Mammary epithelial cell (primary cell): ENCODE data around the gene WSB1.

ENCODE experiments used
- EZH2 ChIP-seq: IDR thresholded peaks from 2 replicates; pipeline ENCODE4 v1.6.1; 2012; ENCODE audit warnings: low read length, inconsistent platforms, borderline replicate concordance
- TF ChIP-seq, protein P1 (sequence below), 2 donors: IDR thresholded peaks in 1 of 2; conservative IDR thresholded peaks in 1 of 2; 2 replicates each; pipeline ENCODE4 v1.5.1; 2011 to 2012; ENCODE audit warnings: inconsistent platforms in 2 of 2, low read length in 2 of 2, mild to moderate bottlenecking in 2 of 2, control low read depth in 1 of 2, low read depth in 1 of 2; ENCODE audit not compliant: insufficient read depth in 1 of 2; ENCODE audit errors: extremely low read depth in 1 of 2

DNA sequence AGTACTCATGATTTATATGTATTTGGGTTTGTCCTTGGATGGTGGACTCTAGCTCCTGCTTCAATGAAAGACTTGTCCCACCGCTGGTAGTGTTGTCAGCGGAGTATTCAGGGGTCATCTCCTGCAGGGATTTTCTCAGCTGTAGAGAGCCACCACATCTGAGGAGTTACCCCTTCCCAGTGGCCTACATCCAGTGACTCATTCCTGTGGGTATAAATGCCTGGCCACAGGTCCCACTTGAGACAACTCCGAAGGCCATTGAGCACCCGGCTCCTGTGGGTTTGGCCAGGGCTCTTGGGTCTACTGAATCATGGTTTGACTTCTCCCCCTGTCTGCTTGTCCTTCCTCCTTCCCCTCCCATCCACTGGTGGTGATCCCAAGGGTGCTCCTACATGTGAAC, 34.6 kb upstream of the WSB1 start:
- TF ChIP-seq, protein P1, sequence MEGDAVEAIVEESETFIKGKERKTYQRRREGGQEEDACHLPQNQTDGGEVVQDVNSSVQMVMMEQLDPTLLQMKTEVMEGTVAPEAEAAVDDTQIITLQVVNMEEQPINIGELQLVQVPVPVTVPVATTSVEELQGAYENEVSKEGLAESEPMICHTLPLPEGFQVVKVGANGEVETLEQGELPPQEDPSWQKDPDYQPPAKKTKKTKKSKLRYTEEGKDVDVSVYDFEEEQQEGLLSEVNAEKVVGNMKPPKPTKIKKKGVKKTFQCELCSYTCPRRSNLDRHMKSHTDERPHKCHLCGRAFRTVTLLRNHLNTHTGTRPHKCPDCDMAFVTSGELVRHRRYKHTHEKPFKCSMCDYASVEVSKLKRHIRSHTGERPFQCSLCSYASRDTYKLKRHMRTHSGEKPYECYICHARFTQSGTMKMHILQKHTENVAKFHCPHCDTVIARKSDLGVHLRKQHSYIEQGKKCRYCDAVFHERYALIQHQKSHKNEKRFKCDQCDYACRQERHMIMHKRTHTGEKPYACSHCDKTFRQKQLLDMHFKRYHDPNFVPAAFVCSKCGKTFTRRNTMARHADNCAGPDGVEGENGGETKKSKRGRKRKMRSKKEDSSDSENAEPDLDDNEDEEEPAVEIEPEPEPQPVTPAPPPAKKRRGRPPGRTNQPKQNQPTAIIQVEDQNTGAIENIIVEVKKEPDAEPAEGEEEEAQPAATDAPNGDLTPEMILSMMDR (conservative IDR thresholded peaks at IDR 0.05 in 1 of 2, IDR thresholded peaks at IDR 0.05 in 1 of 2; ENCODE audit: extremely low read depth in 1 of 2, insufficient read depth in 1 of 2, low read depth in 1 of 2, low read length in 2 of 2) = no peak
- TF ChIP-seq EZH2 = no peak
